Dedifferentiated amniotic fluid mesenchymal stem cell (primary cell): ENCODE measurements around the gene IPPK.

Experiments used
- DNase-seq: peaks from one replicate; pipeline ENCODE4 v3.0.0-alpha.2; 2016; ENCODE audit errors: extremely low spot score

The IPPK gene

GRCh38 chr9:92696619-92697018, 26.7 kb upstream of the IPPK start:
- DNase-seq: no peak

- no peak for DNase-seq
Measured at GRCh38 chr9:92686954-92687353, 17.0 kb upstream of the IPPK start.

- no peak for DNase-seq
Measured at GRCh38 chr9:92685022-92685421, 15.1 kb upstream of the IPPK start.

GRCh38 chr9:92682269-92682668, 12.3 kb upstream of the IPPK start:
- no peak for DNase-seq

GRCh38 chr9:92680166-92681119, 10.5 kb upstream of the IPPK start:
- no peak for DNase-seq

- no peak for DNase-seq
Measured at GRCh38 chr9:92679413-92680165, 9.7 kb upstream of the IPPK start.

- peak; percentile 54 for DNase-seq
Measured at GRCh38 chr9:92671323-92671722, 1.4 kb upstream of the IPPK start.

- DNase-seq: no peak
Measured at GRCh38 chr9:92669527-92669889, 423 bp downstream of the IPPK start.

GRCh38 chr9:92668746-92669526, 995 bp downstream of the IPPK start:
- peak; percentile 26 for DNase-seq

GRCh38 chr9:92666912-92667532, 2.9 kb downstream of the IPPK start:
- DNase-seq: no peak

- no peak for DNase-seq
Measured at GRCh38 chr9:92666236-92666635, 3.7 kb downstream of the IPPK start.

- no peak for DNase-seq
Measured at GRCh38 chr9:92665836-92666235, 4.1 kb downstream of the IPPK start.

GRCh38 chr9:92664394-92665152, 5.4 kb downstream of the IPPK start:
- DNase-seq: no peak

- no peak for DNase-seq
Measured at GRCh38 chr9:92663951-92664350, 6.0 kb downstream of the IPPK start.

GRCh38 chr9:92663126-92663525, 6.8 kb downstream of the IPPK start:
- DNase-seq: no peak

- no peak for DNase-seq
Measured at GRCh38 chr9:92661743-92662142, 8.2 kb downstream of the IPPK start.

- DNase-seq: no peak
Measured at GRCh38 chr9:92661127-92661526, 8.8 kb downstream of the IPPK start.

- DNase-seq: no peak
Measured at GRCh38 chr9:92660266-92660665, 9.7 kb downstream of the IPPK start.

GRCh38 chr9:92659601-92660000, 10.3 kb downstream of the IPPK start:
- no peak for DNase-seq

GRCh38 chr9:92658611-92659010, 11.3 kb downstream of the IPPK start:
- no peak for DNase-seq

- DNase-seq: no peak
Measured at GRCh38 chr9:92658176-92658575, 11.8 kb downstream of the IPPK start.
